GM12878 (cell line): Measurements from ENCODE around the gene TPRN. TPM values are rescaled to one million over a fixed set of nuclear protein-coding genes. Genes with fewer than 3 reads are reported as not detected.
A peak's percentile ranks its signal among the peaks of the same experiment; 100 is the strongest.

ENCODE experiments used
- ATAC-seq: fragments of 200-7000 bp; cut with Tn5 transposase; 3 replicates; pipeline ENCODE4 v1.9.1; 2020; ENCODE audit warnings: mild to moderate bottlenecking, moderate library complexity
- BruUV-seq: library from RNA; stranded (reverse); fragments of 400-500 nt; replicated peaks from 2 replicates; lab custom pipeline; 2021; lab: Mats Ljungman, UMichigan
- CTCF ChIA-PET: fragments of 300-600 bp; sonication (Branson Sonifier 250); formaldehyde crosslinking; extraction: SDS; loops from one replicate; lab custom pipeline; 2021; ENCODE audit warnings: inconsistent platforms; lab: Yijun Ruan, JAX
- POLR2A ChIA-PET: fragments of 350-600 bp; formaldehyde crosslinking; extraction: SDS; loops from one replicate; lab custom pipeline; 2021; ENCODE audit warnings: inconsistent platforms; lab: Charles Lee
- RAD21 ChIA-PET: fragments of 300-600 bp; sonication (Branson Sonifier 250); formaldehyde crosslinking; loops from one replicate; lab custom pipeline; 2023; ENCODE audit warnings: antibody characterized with exemption; ENCODE audit not compliant: unreplicated experiment; lab: Charles Lee
- SMC1A ChIA-PET: fragments of 300-600 bp; sonication (Branson Sonifier 250); formaldehyde crosslinking; loops from one replicate; lab custom pipeline; 2023; ENCODE audit not compliant: unreplicated experiment, uncharacterized antibody; lab: Charles Lee
- DNase-seq: peaks from one replicate; pipeline ENCODE4 v3.0.0-alpha.2; 2011; ENCODE audit warnings: low read depth, low spot score
- FAIRE-seq: peaks from 3 replicates; lab custom pipeline; 2011; peaks lifted over from hg19 to GRCh38; lab: Jason Lieb, UNC
- H2AFZ ChIP-seq: 2 replicates; pipeline ENCODE4 v1.6.0; 2011; ENCODE audit warnings: low read depth, low read length, control low read depth; ENCODE audit not compliant: control insufficient read depth
- H3K27ac ChIP-seq: 2 replicates; pipeline ENCODE4 v1.5.1; 2011; ENCODE audit warnings: control low read depth; ENCODE audit not compliant: control insufficient read depth, insufficient read depth
- H3K27me3 ChIP-seq, 2 experiments: replicated peaks in 1 of 2; 2 replicates each; pipeline versions ENCODE4 v1.6.0 to v1.6.1; 2011; ENCODE audit warnings: low read length in 1 of 2; ENCODE audit not compliant: control insufficient read depth in 2 of 2, insufficient read depth in 2 of 2
- H3K36me3 ChIP-seq, 2 experiments: 2 replicates each; pipeline ENCODE4 v1.5.1; 2011; ENCODE audit warnings: low read length in 1 of 2; ENCODE audit not compliant: control insufficient read depth in 2 of 2, insufficient read depth in 2 of 2
- H3K4me1 ChIP-seq: 2 replicates; pipeline ENCODE4 v1.6.1; 2011; ENCODE audit warnings: mild to moderate bottlenecking, low read length, moderate library complexity, mixed read lengths; ENCODE audit not compliant: control insufficient read depth, insufficient read depth
- H3K4me2 ChIP-seq: 2 replicates; pipeline ENCODE4 v1.6.0; 2011; ENCODE audit warnings: control low read depth; ENCODE audit not compliant: control insufficient read depth, insufficient read depth
- H3K4me3 ChIP-seq: fragments of 200-600 bp; sonication (generic); 2 replicates; pipeline ENCODE4 v1.5.1; 2016
- H3K79me2 ChIP-seq: 2 replicates; pipeline ENCODE4 v1.6.0; 2011; ENCODE audit warnings: low read length; ENCODE audit not compliant: control insufficient read depth, insufficient read depth
- H3K9ac ChIP-seq: 2 replicates; pipeline ENCODE4 v1.8.0; 2011; ENCODE audit warnings: low read length, control low read depth, mixed read lengths; ENCODE audit not compliant: control insufficient read depth, insufficient read depth
- H3K9me3 ChIP-seq: replicated peaks from 3 replicates; pipeline ENCODE4 v1.5.1; 2011; ENCODE audit warnings: mild to moderate bottlenecking, low read length; ENCODE audit not compliant: control insufficient read depth, insufficient read depth
- H4K20me1 ChIP-seq: 2 replicates; pipeline ENCODE4 v1.6.0; 2011; ENCODE audit not compliant: control insufficient read depth, insufficient read depth
- JUND ChIP-seq: IDR thresholded peaks from 2 replicates; pipeline ENCODE4 v1.6.1; 2012; ENCODE audit warnings: low read depth, mild to moderate bottlenecking, low read length, improper control_type of control experiment, moderate library complexity
- MEF2B ChIP-seq: fragments of 450-650 bp; IDR thresholded peaks from 2 replicates; pipeline ENCODE4 v1.6.1; 2018; ENCODE audit warnings: mild to moderate bottlenecking, moderate library complexity; ENCODE audit not compliant: partially characterized antibody, poor library complexity, severe bottlenecking
- TCF3 ChIP-seq: IDR thresholded peaks from 2 replicates; pipeline ENCODE4 v1.6.1; 2012; ENCODE audit warnings: low read depth, mild to moderate bottlenecking, low read length, borderline replicate concordance; ENCODE audit not compliant: insufficient read depth
- WGBS: methylation state at CpG from one replicate; pipeline ENCODE4 v1.1.6; 2016; ENCODE audit warnings: low lambda C conversion rate; ENCODE audit not compliant: insufficient replicate concordance, insufficient coverage; ENCODE audit errors: missing lambda C conversion rate; 5-methylcytosine and 5-hydroxymethylcytosine counted together
- in situ Hi-C: fragments of 300-500 bp; cut with MboI; formaldehyde crosslinking; loops from 9 replicates; pipeline ENCODE4 v1.14.3; 2018; ENCODE audit warnings: mixed read lengths
- intact Hi-C: fragments of 100-400 bp; cut with micrococcal nuclease; formaldehyde crosslinking; loops from one replicate; pipeline ENCODE4 v1.14.2; 2022; ENCODE audit not compliant: unreplicated experiment
- microRNA-seq: library from miRNA; unstranded; fragments of <30 nt; microRNA quantifications from one replicate; pipeline ENCODE4, GENCODE V29; 2018
- polyA plus RNA-seq, 11 experiments: library from polyadenylated mRNA; depleted of rRNA in 4 of 11; unstranded in 6 of 11; stranded (reverse) in 5 of 11; fragments of >200 nt; fragmentation: Nextera tagmentation in 4 of 11; fragmentation: Illumina TruSeq in 1 of 11; extraction: Ambion mirVana in 4 of 11; extraction: Trizol in 1 of 11; gene quantifications; 1 replicate in 1 of 11; 2 replicates in 10 of 11; pipeline versions ENCODE4 v1.2.1 to v1.2.3, GENCODE V29; 2011 to 2016; ENCODE audit warnings: inconsistent platforms in 2 of 11, missing spikeins in 2 of 11, low read depth in 1 of 11
- small RNA-seq: library from RNA; depleted of rRNA; stranded (forward); fragments of <200 nt; gene quantifications from one replicate; pipeline ENCODE3, GENCODE V24; 2014
- total RNA-seq, 4 experiments: library from RNA; depleted of rRNA in 3 of 4; stranded (reverse); fragments of >200 nt in 3 of 4; fragmentation: Illumina TruSeq in 1 of 4; extraction: Trizol in 1 of 4; gene quantifications; 2 replicates each; pipeline versions ENCODE4 v1.2.1 to v1.2.3, GENCODE V29; 2013 to 2021
- TF ChIP-seq, protein P1 (sequence below): IDR thresholded peaks from 2 replicates; pipeline ENCODE4 v1.6.1; 2011; ENCODE audit warnings: borderline replicate concordance, low read depth, mild to moderate bottlenecking, moderate library complexity, low read length; ENCODE audit not compliant: insufficient read depth, poor library complexity, severe bottlenecking

Gene TPRN
- total and polyA plus RNA-seq, 10 of the 15 experiments (the other 5 are each of a cell fraction or from before 2014, with no cell fraction given), result 0.18 to 19.5 (median 3.1) TPM

DNA sequence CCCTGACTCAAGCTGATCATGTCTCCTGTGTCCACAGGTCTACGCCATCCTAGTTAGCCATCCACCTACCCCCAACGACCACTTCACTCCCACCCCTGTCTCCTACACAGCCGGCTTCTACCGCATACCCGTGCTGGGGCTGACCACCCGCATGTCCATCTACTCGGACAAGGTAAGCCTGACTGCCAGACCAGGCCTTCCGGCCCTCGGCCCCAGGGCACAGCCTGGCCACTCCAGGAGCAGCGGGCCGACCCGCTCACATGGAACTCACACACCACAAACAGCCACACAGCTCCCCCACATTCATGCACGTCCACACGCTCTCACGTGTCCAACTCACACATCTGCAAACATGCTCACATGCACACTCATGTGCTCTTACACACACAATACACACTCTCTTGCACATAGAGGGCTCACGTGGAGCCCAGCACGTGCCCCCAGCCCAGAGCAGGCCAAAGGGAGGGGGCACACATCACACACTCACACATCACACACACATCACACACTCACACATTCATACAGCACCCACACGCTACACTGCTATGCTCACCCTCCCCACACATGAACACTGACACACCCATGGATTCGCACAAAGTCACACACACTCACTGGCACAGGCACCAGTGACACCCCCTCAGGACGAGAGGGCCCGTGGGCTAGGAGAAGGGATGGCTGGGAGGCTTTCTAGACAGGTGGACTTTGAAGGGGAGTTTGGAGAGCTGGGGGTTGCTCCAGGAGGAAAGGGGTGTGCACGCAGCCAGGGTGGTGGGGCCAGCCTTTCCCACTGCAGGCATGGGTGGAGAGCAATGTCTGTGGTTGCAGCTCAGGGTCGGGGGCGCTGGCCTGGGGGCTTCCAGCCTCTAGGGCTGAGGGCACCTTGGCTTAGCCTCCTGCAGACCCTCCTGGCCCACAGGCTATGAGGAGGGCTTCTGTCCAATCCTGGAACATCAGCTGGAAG is 58.3 kb downstream of the TPRN start:
- Histone ChIP-seq H3K4me2 (no peak overlapping the region), H3K27me3 (peaks cover 7 to 12% of the 10 kb centered on the region in 2 experiments), H3K9me3 (no peaks in the 10 kb centered on the region; the same call in 2 of the 3 replicates), H3K27ac (no peak overlapping the region), H2AFZ (no peak overlapping the region), H3K4me1 (no peaks in the 10 kb centered on the region), H3K9ac (no peak overlapping the region), H3K79me2 (no peaks in the 10 kb centered on the region), H3K36me3 (no peaks in the 10 kb centered on the region), H4K20me1 (no peaks in the 10 kb centered on the region), H3K4me3 (no peak overlapping the region)
- SMC1A ChIA-PET, result no interaction called here
- ATAC-seq, result no peak
- in situ Hi-C loops, result no loop called here
- POLR2A ChIA-PET, result interaction anchor here (0.6 to 1.0 kb wide), 3 partner anchors 7 to 10 kb away, joined by 3 to 5 read pairs (median 4); no protein-coding TSS in a partner anchor
- 32% methylated on average over 24 of the region's 24 CpGs for WGBS
- DNase-seq, result no peak
- BruUV-seq, result no TSS peak
- RAD21 ChIA-PET, result no interaction called here
- no peak for FAIRE-seq
- CTCF ChIA-PET, result no interaction called here
- intact Hi-C loops, result no loop called here
- TF ChIP-seq TCF3 (no peak), JUND (no peak), MEF2B (no peak)
- TF ChIP-seq, protein P1, sequence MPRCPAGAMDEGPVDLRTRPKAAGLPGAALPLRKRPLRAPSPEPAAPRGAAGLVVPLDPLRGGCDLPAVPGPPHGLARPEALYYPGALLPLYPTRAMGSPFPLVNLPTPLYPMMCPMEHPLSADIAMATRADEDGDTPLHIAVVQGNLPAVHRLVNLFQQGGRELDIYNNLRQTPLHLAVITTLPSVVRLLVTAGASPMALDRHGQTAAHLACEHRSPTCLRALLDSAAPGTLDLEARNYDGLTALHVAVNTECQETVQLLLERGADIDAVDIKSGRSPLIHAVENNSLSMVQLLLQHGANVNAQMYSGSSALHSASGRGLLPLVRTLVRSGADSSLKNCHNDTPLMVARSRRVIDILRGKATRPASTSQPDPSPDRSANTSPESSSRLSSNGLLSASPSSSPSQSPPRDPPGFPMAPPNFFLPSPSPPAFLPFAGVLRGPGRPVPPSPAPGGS, result peak; percentile 56

Small RNAs within 50 kb of the gene (microRNA-seq; reads per million reads assigned to microRNA genes)
- gene MIR3621, result 0.56 reads per million

Small RNAs within 50 kb of the gene (small RNA-seq; reads per million reads assigned to genes)
- not detected for gene MIR3621

Other genes with a start within 250 kb of the TPRN start
Only the 7 nearest of the 32 such genes appear.
- gene ANAPC2, start 12.2 kb downstream of the TPRN start, total RNA-seq (2014; rRNA removed), result 18.1 and 26.1 TPM in 2 replicates
- gene ANAPC2, start 12.2 kb downstream of the TPRN start, total RNA-seq (2014; rRNA removed; fragmentation: Illumina TruSeq; extraction: Trizol), result 12.5 and 14.2 TPM in 2 replicates
- gene ANAPC2, start 12.2 kb downstream of the TPRN start, total RNA-seq (2021), result 62.2 and 65.2 TPM in 2 replicates
- gene ANAPC2, start 12.2 kb downstream of the TPRN start, polyA plus RNA-seq (2011; rRNA removed), result 9.0 and 20.7 TPM in 2 replicates
- gene ANAPC2, start 12.2 kb downstream of the TPRN start, polyA plus RNA-seq (2014; fragmentation: Illumina TruSeq; extraction: Trizol), result 6.0 and 12.0 TPM in 2 replicates
- under 1 TPM; 0.03 to 0.04 TPM for gene ANAPC2, start 12.2 kb downstream of the TPRN start, polyA plus RNA-seq (2014; fragmentation: Nextera tagmentation; extraction: Ambion mirVana)
- gene ANAPC2, start 12.2 kb downstream of the TPRN start, polyA plus RNA-seq (2014; rRNA removed), result 53.1 and 60.9 TPM in 2 replicates
- 10 to 100 TPM; 20.2 to 21.0 TPM for gene ANAPC2, start 12.2 kb downstream of the TPRN start, polyA plus RNA-seq (2016; fragmentation: Nextera tagmentation; extraction: Ambion mirVana)
- gene SSNA1, start 12.1 kb downstream of the TPRN start, total RNA-seq (2014; rRNA removed), result 72.6 and 96.6 TPM in 2 replicates
- 48.5 and 54.2 TPM in 2 replicates for gene SSNA1, start 12.1 kb downstream of the TPRN start, total RNA-seq (2014; rRNA removed; fragmentation: Illumina TruSeq; extraction: Trizol)
- 84.8 and 88.3 TPM in 2 replicates for gene SSNA1, start 12.1 kb downstream of the TPRN start, total RNA-seq (2021)
- 33.4 and 67.6 TPM in 2 replicates for gene SSNA1, start 12.1 kb downstream of the TPRN start, polyA plus RNA-seq (2011; rRNA removed)
- 4.1 and 40.5 TPM in 2 replicates for gene SSNA1, start 12.1 kb downstream of the TPRN start, polyA plus RNA-seq (2014; fragmentation: Illumina TruSeq; extraction: Trizol)
- 10 to 100 TPM in 1 of 2 experiments, under 1 TPM in 1; 0.63 to 13.4 TPM for gene SSNA1, start 12.1 kb downstream of the TPRN start, polyA plus RNA-seq (2014; fragmentation: Nextera tagmentation; extraction: Ambion mirVana)
- 122 and 138 TPM in 2 replicates for gene SSNA1, start 12.1 kb downstream of the TPRN start, polyA plus RNA-seq (2014; rRNA removed)
- gene SSNA1, start 12.1 kb downstream of the TPRN start, polyA plus RNA-seq (2016; fragmentation: Nextera tagmentation; extraction: Ambion mirVana), result 100 to 1,000 TPM; 122 to 139 TPM
- 34.7 and 38.1 TPM in 2 replicates for gene TMEM203, start 4.9 kb upstream of the TPRN start, total RNA-seq (2014; rRNA removed)
- gene TMEM203, start 4.9 kb upstream of the TPRN start, total RNA-seq (2014; rRNA removed; fragmentation: Illumina TruSeq; extraction: Trizol), result 19.5 and 21.8 TPM in 2 replicates
- gene TMEM203, start 4.9 kb upstream of the TPRN start, total RNA-seq (2021), result 43.8 and 44.9 TPM in 2 replicates
- 25.9 and 31.2 TPM in 2 replicates for gene TMEM203, start 4.9 kb upstream of the TPRN start, polyA plus RNA-seq (2011; rRNA removed)
- 24.3 and 25.7 TPM in 2 replicates for gene TMEM203, start 4.9 kb upstream of the TPRN start, polyA plus RNA-seq (2014; fragmentation: Illumina TruSeq; extraction: Trizol)
- 10 to 100 TPM in 1 of 2 experiments, 1 to 10 TPM in 1; 7.2 to 21.2 TPM for gene TMEM203, start 4.9 kb upstream of the TPRN start, polyA plus RNA-seq (2014; fragmentation: Nextera tagmentation; extraction: Ambion mirVana)
- gene TMEM203, start 4.9 kb upstream of the TPRN start, polyA plus RNA-seq (2014; rRNA removed), result 36.3 and 37.5 TPM in 2 replicates
- gene TMEM203, start 4.9 kb upstream of the TPRN start, polyA plus RNA-seq (2016; fragmentation: Nextera tagmentation; extraction: Ambion mirVana), result 10 to 100 TPM; 56.1 to 68.1 TPM
- gene NDOR1, start 5.0 kb upstream of the TPRN start, total RNA-seq (2014; rRNA removed), result 10.8 and 16.3 TPM in 2 replicates
- gene NDOR1, start 5.0 kb upstream of the TPRN start, total RNA-seq (2014; rRNA removed; fragmentation: Illumina TruSeq; extraction: Trizol), result 4.6 and 5.9 TPM in 2 replicates
- gene NDOR1, start 5.0 kb upstream of the TPRN start, total RNA-seq (2021), result 28.2 and 32.9 TPM in 2 replicates
- 1.7 and 5.4 TPM in 2 replicates for gene NDOR1, start 5.0 kb upstream of the TPRN start, polyA plus RNA-seq (2011; rRNA removed)
- gene NDOR1, start 5.0 kb upstream of the TPRN start, polyA plus RNA-seq (2014; fragmentation: Illumina TruSeq; extraction: Trizol), result 0.86 and 3.4 TPM in 2 replicates
- gene NDOR1, start 5.0 kb upstream of the TPRN start, polyA plus RNA-seq (2014; fragmentation: Nextera tagmentation; extraction: Ambion mirVana), result under 1 TPM; 0.04 to 0.05 TPM
- 28.1 and 30.2 TPM in 2 replicates for gene NDOR1, start 5.0 kb upstream of the TPRN start, polyA plus RNA-seq (2014; rRNA removed)
- gene NDOR1, start 5.0 kb upstream of the TPRN start, polyA plus RNA-seq (2016; fragmentation: Nextera tagmentation; extraction: Ambion mirVana), result 10 to 100 TPM; 18.0 to 21.7 TPM
- gene RNF208, start 21.5 kb upstream of the TPRN start, total RNA-seq (2014; rRNA removed), result 0.73 and 0.87 TPM in 2 replicates
- gene RNF208, start 21.5 kb upstream of the TPRN start, total RNA-seq (2014; rRNA removed; fragmentation: Illumina TruSeq; extraction: Trizol), result 0.13 and 0.14 TPM in 2 replicates
- 10.7 and 12.0 TPM in 2 replicates for gene RNF208, start 21.5 kb upstream of the TPRN start, total RNA-seq (2021)
- 0.16 and 0.30 TPM in 2 replicates for gene RNF208, start 21.5 kb upstream of the TPRN start, polyA plus RNA-seq (2011; rRNA removed)
- gene RNF208, start 21.5 kb upstream of the TPRN start, polyA plus RNA-seq (2014; fragmentation: Illumina TruSeq; extraction: Trizol), result 0.62 TPM in 1 of 2 replicates, not detected in the other
- gene RNF208, start 21.5 kb upstream of the TPRN start, polyA plus RNA-seq (2014; fragmentation: Nextera tagmentation; extraction: Ambion mirVana), result under 1 TPM; 0.06 to 0.80 TPM
- 4.6 and 5.4 TPM in 2 replicates for gene RNF208, start 21.5 kb upstream of the TPRN start, polyA plus RNA-seq (2014; rRNA removed)
- 1 to 10 TPM; 1.0 to 1.2 TPM for gene RNF208, start 21.5 kb upstream of the TPRN start, polyA plus RNA-seq (2016; fragmentation: Nextera tagmentation; extraction: Ambion mirVana)
- gene CYSRT1, start 24.4 kb upstream of the TPRN start, total RNA-seq (2014; rRNA removed), result 1.9 and 2.8 TPM in 2 replicates
- 0.46 and 0.67 TPM in 2 replicates for gene CYSRT1, start 24.4 kb upstream of the TPRN start, total RNA-seq (2014; rRNA removed; fragmentation: Illumina TruSeq; extraction: Trizol)
- gene CYSRT1, start 24.4 kb upstream of the TPRN start, total RNA-seq (2021), result 0.97 and 1.6 TPM in 2 replicates
- 0.58 and 0.73 TPM in 2 replicates for gene CYSRT1, start 24.4 kb upstream of the TPRN start, polyA plus RNA-seq (2011; rRNA removed)
- gene CYSRT1, start 24.4 kb upstream of the TPRN start, polyA plus RNA-seq (2014; fragmentation: Illumina TruSeq; extraction: Trizol), result 0.34 TPM in 1 of 2 replicates, not detected in the other
- gene CYSRT1, start 24.4 kb upstream of the TPRN start, polyA plus RNA-seq (2014; fragmentation: Nextera tagmentation; extraction: Ambion mirVana), result under 1 TPM in 1 of 2 experiments, not detected in 1; 0.24 TPM
- 2.8 and 3.1 TPM in 2 replicates for gene CYSRT1, start 24.4 kb upstream of the TPRN start, polyA plus RNA-seq (2014; rRNA removed)
- gene CYSRT1, start 24.4 kb upstream of the TPRN start, polyA plus RNA-seq (2016; fragmentation: Nextera tagmentation; extraction: Ambion mirVana), result 1 to 10 TPM; 3.0 to 3.6 TPM
- not detected in 2 replicates for gene RNF224, start 26.8 kb upstream of the TPRN start, total RNA-seq (2014; rRNA removed)
- not detected in 2 replicates for gene RNF224, start 26.8 kb upstream of the TPRN start, total RNA-seq (2014; rRNA removed; fragmentation: Illumina TruSeq; extraction: Trizol)
- not detected in 2 replicates for gene RNF224, start 26.8 kb upstream of the TPRN start, total RNA-seq (2021)
- not detected in 2 replicates for gene RNF224, start 26.8 kb upstream of the TPRN start, polyA plus RNA-seq (2011; rRNA removed)
- not detected in 2 replicates for gene RNF224, start 26.8 kb upstream of the TPRN start, polyA plus RNA-seq (2014; fragmentation: Illumina TruSeq; extraction: Trizol)
- gene RNF224, start 26.8 kb upstream of the TPRN start, polyA plus RNA-seq (2014; fragmentation: Nextera tagmentation; extraction: Ambion mirVana), result not detected
- not detected in 2 replicates for gene RNF224, start 26.8 kb upstream of the TPRN start, polyA plus RNA-seq (2014; rRNA removed)
- not detected for gene RNF224, start 26.8 kb upstream of the TPRN start, polyA plus RNA-seq (2016; fragmentation: Nextera tagmentation; extraction: Ambion mirVana)